Measurements from ENCODE around the gene RNLS. TPM values are rescaled to one million over a fixed set of nuclear protein-coding genes. Genes with fewer than 3 reads are reported as not detected.

RNLS gene
- total and polyA plus RNA-seq, 4 donors: 5.8 to 11.6 (median 7.9) TPM

DNA sequence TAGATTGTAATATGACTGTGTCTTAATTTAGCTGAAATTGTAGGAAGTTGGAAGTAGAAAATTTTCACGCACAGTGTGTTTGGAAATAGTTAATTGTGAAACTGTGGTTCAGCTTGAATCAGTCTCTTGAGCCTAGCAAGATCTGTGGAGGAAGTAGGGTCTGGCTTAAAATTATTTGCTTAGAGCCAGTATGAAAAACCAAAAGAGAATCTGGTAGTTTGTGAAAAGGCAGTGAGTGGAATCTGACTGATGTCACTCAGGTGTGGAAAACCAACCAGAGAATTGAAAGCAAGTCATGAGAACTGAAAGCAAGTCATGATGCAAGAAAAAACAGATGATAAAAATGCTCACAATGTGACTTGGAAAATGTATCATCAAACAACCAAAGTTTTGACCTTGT, 14.9 kb upstream of the RNLS start:
- DNase-seq: no peak
- Histone ChIP-seq H3K9me3 (ENCODE audit: control insufficient read depth in 4 of 4, insufficient read depth in 3 of 4, low read length in 3 of 4) (peaks cover 0 to 3% (median under 1%) of the 10 kb centered on the region in 4 donors), H3K27ac (ENCODE audit: low read depth in 1 of 2, low read length in 1 of 2) (no peak overlapping the region), H3K36me3 (ENCODE audit: control insufficient read depth in 4 of 4, insufficient read depth in 4 of 4, low read length in 4 of 4) (no peaks in the 10 kb centered on the region), H3K9ac (ENCODE audit: insufficient read depth in 1 of 2, low read length in 2 of 2) (no peak overlapping the region), H3K4me1 (ENCODE audit: control insufficient read depth in 5 of 5, insufficient read depth in 5 of 5, low read length in 5 of 5) (no peaks in the 10 kb centered on the region), H3K27me3 (ENCODE audit: control insufficient read depth in 3 of 3, insufficient read depth in 3 of 3, low read length in 2 of 3) (no peaks in the 10 kb centered on the region), H3K4me3 (no peak overlapping the region)
- WGBS, 2 donors: 43 to 64% methylated on average over 1 of the region's 1 CpG
- no peak for ATAC-seq (ENCODE audit: insufficient read depth, low FRiP score)
- no peak for TF ChIP-seq CTCF (IDR thresholded peaks at IDR 0.05; ENCODE audit: control extremely low read depth, extremely low read depth)

GRCh38 chr10:88594482-88594881, 11.4 kb upstream of the RNLS start:
- ATAC-seq (ENCODE audit: insufficient read depth, low FRiP score): no peak
- no peak for DNase-seq
- Histone ChIP-seq H3K36me3 (ENCODE audit: control insufficient read depth in 4 of 4, insufficient read depth in 4 of 4, low read length in 4 of 4) (no peaks in the 10 kb centered on the region), H3K4me3 (no peak overlapping the region), H3K27ac (ENCODE audit: low read depth in 1 of 2, low read length in 1 of 2) (no peak overlapping the region), H3K9me3 (ENCODE audit: control insufficient read depth in 4 of 4, insufficient read depth in 3 of 4, low read length in 3 of 4) (no peaks in the 10 kb centered on the region), H3K27me3 (ENCODE audit: control insufficient read depth in 3 of 3, insufficient read depth in 3 of 3, low read length in 2 of 3) (no peaks in the 10 kb centered on the region), H3K9ac (ENCODE audit: insufficient read depth in 1 of 2, low read length in 2 of 2) (no peak overlapping the region), H3K4me1 (ENCODE audit: control insufficient read depth in 5 of 5, insufficient read depth in 5 of 5, low read length in 5 of 5) (no peaks in the 10 kb centered on the region)
- 96 to 98% methylated on average over 1 of the region's 1 CpG for WGBS, 2 donors
- no peak for TF ChIP-seq CTCF (IDR thresholded peaks at IDR 0.05; ENCODE audit: control extremely low read depth, extremely low read depth)

DNA sequence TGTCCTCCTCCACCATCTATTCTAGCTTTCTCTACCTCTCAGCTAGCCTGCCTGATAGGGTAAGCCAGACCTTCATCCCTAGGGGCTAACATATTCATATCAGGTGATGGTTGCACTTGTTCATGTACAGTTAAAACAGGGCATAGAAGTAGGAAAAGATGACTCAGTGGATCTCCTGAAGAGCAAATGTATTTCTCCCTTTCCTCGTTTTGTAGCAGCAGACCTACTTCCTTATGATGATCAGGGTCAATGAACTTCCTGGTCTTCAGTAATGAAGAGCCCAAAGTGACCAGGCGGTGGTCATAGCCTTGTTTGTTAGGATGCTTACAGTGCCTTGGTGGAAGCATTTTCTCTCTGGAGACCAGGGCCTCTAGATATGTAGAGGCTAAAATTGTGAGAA, 9.8 kb upstream of the RNLS start:
- Histone ChIP-seq H3K9me3 (ENCODE audit: control insufficient read depth in 4 of 4, insufficient read depth in 3 of 4, low read length in 3 of 4) (no peaks in the 10 kb centered on the region), H3K9ac (ENCODE audit: insufficient read depth in 1 of 2, low read length in 2 of 2) (no peak overlapping the region), H3K27me3 (ENCODE audit: control insufficient read depth in 3 of 3, insufficient read depth in 3 of 3, low read length in 2 of 3) (no peaks in the 10 kb centered on the region), H3K4me3 (no peak overlapping the region), H3K27ac (ENCODE audit: low read depth in 1 of 2, low read length in 1 of 2) (no peak overlapping the region), H3K4me1 (ENCODE audit: control insufficient read depth in 5 of 5, insufficient read depth in 5 of 5, low read length in 5 of 5) (no peaks in the 10 kb centered on the region), H3K36me3 (ENCODE audit: control insufficient read depth in 4 of 4, insufficient read depth in 4 of 4, low read length in 4 of 4) (no peaks in the 10 kb centered on the region)
- 76 to 77% methylated on average over 2 of the region's 2 CpGs for WGBS, 2 donors
- DNase-seq (no peak), ATAC-seq (ENCODE audit: insufficient read depth, low FRiP score) (no peak)
- TF ChIP-seq CTCF (IDR thresholded peaks at IDR 0.05; ENCODE audit: control extremely low read depth, extremely low read depth): no peak

GRCh38 chr10:88592381-88592780, 9.3 kb upstream of the RNLS start:
- no peak for ATAC-seq (ENCODE audit: insufficient read depth, low FRiP score)

More at GRCh38 chr10:88592381-88592780, 9.3 kb upstream of the RNLS start:
- no peak overlapping the region for H3K27ac ChIP-seq (ENCODE audit: low read depth in 1 of 2, low read length in 1 of 2)
- no peaks in the 10 kb centered on the region for H3K4me1 ChIP-seq (ENCODE audit: control insufficient read depth in 5 of 5, insufficient read depth in 5 of 5, low read length in 5 of 5)
- H3K9me3 ChIP-seq (ENCODE audit: control insufficient read depth in 4 of 4, insufficient read depth in 3 of 4, low read length in 3 of 4): no peaks in the 10 kb centered on the region
- no peak for TF ChIP-seq CTCF (IDR thresholded peaks at IDR 0.05; ENCODE audit: control extremely low read depth, extremely low read depth)
- DNase-seq: no peak
- WGBS, 2 donors: 88% methylated on average over 1 of the region's 1 CpG
- H3K36me3 ChIP-seq (ENCODE audit: control insufficient read depth in 4 of 4, insufficient read depth in 4 of 4, low read length in 4 of 4): no peaks in the 10 kb centered on the region
- H3K4me3 ChIP-seq: no peak overlapping the region
- H3K9ac ChIP-seq (ENCODE audit: insufficient read depth in 1 of 2, low read length in 2 of 2): no peak overlapping the region
- no peaks in the 10 kb centered on the region for H3K27me3 ChIP-seq (ENCODE audit: control insufficient read depth in 3 of 3, insufficient read depth in 3 of 3, low read length in 2 of 3)

Data from lung (tissue), 12 donors.